Measurements from ENCODE around the gene UPK1A.

DNA sequence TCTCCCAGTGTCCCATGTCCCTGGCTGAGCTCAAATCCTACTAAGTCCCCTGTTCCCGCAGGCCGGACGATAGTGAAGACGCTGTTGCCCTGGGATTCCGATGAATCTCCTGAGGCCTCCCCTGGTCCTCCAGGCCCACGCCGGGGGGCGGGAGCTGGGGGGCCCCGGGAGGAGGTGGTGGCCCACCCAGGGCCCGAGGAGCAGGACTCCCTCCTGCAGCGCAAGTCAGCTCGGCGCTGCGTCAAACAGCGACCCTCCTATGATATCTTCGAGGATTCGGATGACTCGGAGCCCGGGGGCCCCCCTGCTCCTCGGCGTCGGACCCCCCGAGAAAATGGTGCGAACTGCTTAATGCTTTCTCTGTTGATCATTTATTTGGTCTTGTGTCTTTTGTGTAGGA is 57.4 kb downstream of the UPK1A start:
- TF ChIP-seq YY1 (IDR thresholded peaks at IDR 0.05; ENCODE audit: insufficient read depth, insufficient read length) (no peak), ZNF274 (IDR thresholded peaks at IDR 0.05; ENCODE audit: low read depth, low read length) (no peak)

All from NT2/D1 (cell line).